WTC11 (cell line): ENCODE results near the gene AKAP10. TPM values are rescaled to one million over a fixed set of nuclear protein-coding genes. Genes with fewer than 3 reads are reported as not detected.

Experiments used
- ATAC-seq: fragments of 200-7000 bp; cut with Tn5 transposase; 2 replicates; pipeline ENCODE4 v1.10.0; 2021; ENCODE audit warnings: mild to moderate bottlenecking, moderate library complexity
- CTCF ChIA-PET: fragments of 300-600 bp; sonication (Branson Sonifier 250); formaldehyde crosslinking; loops from one replicate; lab custom pipeline; 2021; ENCODE audit warnings: antibody characterized with exemption; lab: Charles Lee
- POLR2A ChIA-PET: fragments of 350-600 bp; sonication (Branson Sonifier 250); formaldehyde crosslinking; loops from one replicate; lab custom pipeline; 2021; ENCODE audit warnings: antibody characterized with exemption; lab: Charles Lee
- DNase-seq: peaks from one replicate; pipeline ENCODE4 v3.0.0; 2021; ENCODE audit warnings: low spot score
- H3K27ac Mint-ChIP-seq: 2 replicates; pipeline ENCODE4 v1.8.0; 2021; ENCODE audit warnings: mixed read lengths
- H3K27me3 Mint-ChIP-seq: 2 replicates; pipeline ENCODE4 v1.8.0; 2021; ENCODE audit warnings: low read depth, mild to moderate bottlenecking, moderate library complexity, mixed read lengths
- H3K36me3 Mint-ChIP-seq: 2 replicates; pipeline ENCODE4 v1.8.0; 2021; ENCODE audit warnings: mixed read lengths
- H3K4me1 Mint-ChIP-seq: 2 replicates; pipeline ENCODE4 v1.8.0; 2022; ENCODE audit warnings: mixed read lengths
- H3K4me3 Mint-ChIP-seq: 2 replicates; pipeline ENCODE4 v1.8.0; 2021; ENCODE audit warnings: mild to moderate bottlenecking, moderate library complexity, mixed read lengths
- H3K9me3 Mint-ChIP-seq: 2 replicates; pipeline ENCODE4 v1.8.0; 2021; ENCODE audit warnings: mixed read lengths
- FOXJ3 ChIP-seq: sonication (generic); formaldehyde crosslinking; IDR thresholded peaks from 2 replicates; pipeline ENCODE4 v1.9.0; 2021; ENCODE audit warnings: missing genetic modification reagents, mild to moderate bottlenecking, borderline replicate concordance
- FOXP1 ChIP-seq: sonication (generic); formaldehyde crosslinking; IDR thresholded peaks from 2 replicates; pipeline ENCODE4 v1.8.0; 2022; ENCODE audit warnings: missing genetic modification reagents, mild to moderate bottlenecking, moderate library complexity, borderline replicate concordance
- GABPB1 ChIP-seq: sonication (generic); formaldehyde crosslinking; IDR thresholded peaks from 2 replicates; pipeline ENCODE4 v1.8.1; 2023; ENCODE audit warnings: mild to moderate bottlenecking, missing genetic modification reagents
- NFYB ChIP-seq: sonication (generic); formaldehyde crosslinking; conservative IDR thresholded peaks from 2 replicates; pipeline ENCODE4 v1.8.0; 2022; ENCODE audit warnings: low read depth, missing genetic modification reagents
- NR1H2 ChIP-seq: sonication (generic); formaldehyde crosslinking; IDR thresholded peaks from 2 replicates; pipeline ENCODE4 v1.9.0; 2021; ENCODE audit warnings: mild to moderate bottlenecking, moderate library complexity, missing genetic modification reagents
- OVOL2 ChIP-seq: fragments of 250-450 bp; sonication (Bioruptor Pico); IDR thresholded peaks from 2 replicates; pipeline ENCODE4 v1.9.0; 2021; ENCODE audit warnings: mild to moderate bottlenecking, borderline replicate concordance
- SP1 ChIP-seq: sonication (generic); formaldehyde crosslinking; conservative IDR thresholded peaks from 2 replicates; pipeline ENCODE4 v1.8.1; 2022; ENCODE audit warnings: missing genetic modification reagents
- TEAD1 ChIP-seq: sonication (generic); formaldehyde crosslinking; IDR thresholded peaks from 2 replicates; pipeline ENCODE4 v1.8.0; 2022; ENCODE audit warnings: mild to moderate bottlenecking, missing genetic modification reagents
- ZNF121 ChIP-seq: sonication (generic); formaldehyde crosslinking; IDR thresholded peaks from 2 replicates; pipeline ENCODE4 v1.8.0; 2023; ENCODE audit warnings: missing genetic modification reagents
- ZNF423 ChIP-seq: fragments of 250-450 bp; sonication (Bioruptor Pico); IDR thresholded peaks from 2 replicates; pipeline ENCODE4 v2.1.2; 2022; ENCODE audit warnings: mild to moderate bottlenecking, moderate library complexity
- ZNF671 ChIP-seq: fragments of 250-450 bp; sonication (Bioruptor Pico); IDR thresholded peaks from 2 replicates; pipeline ENCODE4 v1.8.0; 2021; ENCODE audit warnings: mild to moderate bottlenecking
- total RNA-seq: library from RNA; stranded (reverse); gene quantifications from 3 replicates; pipeline ENCODE4 v1.2.3, GENCODE V29; 2021
- TF ChIP-seq, protein P1 (sequence below): fragments of 250-450 bp; sonication (Bioruptor Pico); IDR thresholded peaks from 2 replicates; pipeline ENCODE4 v1.9.0; 2021; ENCODE audit warnings: mild to moderate bottlenecking, borderline replicate concordance
- TF ChIP-seq, protein P2 (sequence below): sonication (generic); formaldehyde crosslinking; conservative IDR thresholded peaks from 2 replicates; pipeline ENCODE4 v1.8.1; 2023; ENCODE audit warnings: mild to moderate bottlenecking, low read depth, missing genetic modification reagents, moderate library complexity
- TF ChIP-seq, protein P3 (sequence below): sonication (generic); formaldehyde crosslinking; IDR thresholded peaks from 2 replicates; pipeline ENCODE4 v1.8.1; 2023; ENCODE audit warnings: mild to moderate bottlenecking, moderate library complexity, missing genetic modification reagents
- TF ChIP-seq, protein P4 (sequence below): sonication (generic); formaldehyde crosslinking; IDR thresholded peaks from 2 replicates; pipeline ENCODE4 v1.8.0; 2022; ENCODE audit warnings: mild to moderate bottlenecking, missing genetic modification reagents
- TF ChIP-seq, protein P5 (sequence below): sonication (generic); formaldehyde crosslinking; IDR thresholded peaks from 2 replicates; pipeline ENCODE4 v1.8.0; 2022; ENCODE audit warnings: missing genetic modification reagents
- TF ChIP-seq, protein P6 (sequence below): sonication (generic); formaldehyde crosslinking; IDR thresholded peaks from 2 replicates; pipeline ENCODE4 v1.8.1; 2022; ENCODE audit warnings: missing genetic modification reagents, borderline replicate concordance
- TF ChIP-seq, protein P7 (sequence below): fragments of 250-450 bp; sonication (Bioruptor Pico); IDR thresholded peaks from 2 replicates; pipeline ENCODE4 v1.8.0; 2021; ENCODE audit warnings: mild to moderate bottlenecking

Gene AKAP10
- total RNA-seq, 1 experiment from 2014 or later: 29.9 TPM

DNA sequence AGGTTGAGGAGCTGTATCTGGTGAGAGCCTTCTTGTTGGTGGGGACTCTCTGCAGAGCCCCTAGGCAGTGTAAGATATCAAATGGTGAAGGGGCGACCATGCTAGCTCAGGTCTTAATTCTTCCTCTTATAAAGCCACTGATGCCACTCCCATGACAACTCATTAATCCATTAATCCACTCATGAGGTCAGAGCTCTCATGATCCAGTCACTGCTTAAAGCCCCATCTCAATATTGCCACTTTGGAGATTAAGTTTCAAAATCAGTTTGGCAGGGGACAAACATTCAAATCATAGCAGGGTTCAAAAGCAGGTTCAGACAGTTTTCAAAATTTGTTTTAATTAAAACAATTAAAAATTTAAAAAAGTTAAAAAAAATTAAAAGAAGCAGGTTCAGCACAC, 18.5 kb upstream of the AKAP10 start (continued):
- TF ChIP-seq, protein P1, sequence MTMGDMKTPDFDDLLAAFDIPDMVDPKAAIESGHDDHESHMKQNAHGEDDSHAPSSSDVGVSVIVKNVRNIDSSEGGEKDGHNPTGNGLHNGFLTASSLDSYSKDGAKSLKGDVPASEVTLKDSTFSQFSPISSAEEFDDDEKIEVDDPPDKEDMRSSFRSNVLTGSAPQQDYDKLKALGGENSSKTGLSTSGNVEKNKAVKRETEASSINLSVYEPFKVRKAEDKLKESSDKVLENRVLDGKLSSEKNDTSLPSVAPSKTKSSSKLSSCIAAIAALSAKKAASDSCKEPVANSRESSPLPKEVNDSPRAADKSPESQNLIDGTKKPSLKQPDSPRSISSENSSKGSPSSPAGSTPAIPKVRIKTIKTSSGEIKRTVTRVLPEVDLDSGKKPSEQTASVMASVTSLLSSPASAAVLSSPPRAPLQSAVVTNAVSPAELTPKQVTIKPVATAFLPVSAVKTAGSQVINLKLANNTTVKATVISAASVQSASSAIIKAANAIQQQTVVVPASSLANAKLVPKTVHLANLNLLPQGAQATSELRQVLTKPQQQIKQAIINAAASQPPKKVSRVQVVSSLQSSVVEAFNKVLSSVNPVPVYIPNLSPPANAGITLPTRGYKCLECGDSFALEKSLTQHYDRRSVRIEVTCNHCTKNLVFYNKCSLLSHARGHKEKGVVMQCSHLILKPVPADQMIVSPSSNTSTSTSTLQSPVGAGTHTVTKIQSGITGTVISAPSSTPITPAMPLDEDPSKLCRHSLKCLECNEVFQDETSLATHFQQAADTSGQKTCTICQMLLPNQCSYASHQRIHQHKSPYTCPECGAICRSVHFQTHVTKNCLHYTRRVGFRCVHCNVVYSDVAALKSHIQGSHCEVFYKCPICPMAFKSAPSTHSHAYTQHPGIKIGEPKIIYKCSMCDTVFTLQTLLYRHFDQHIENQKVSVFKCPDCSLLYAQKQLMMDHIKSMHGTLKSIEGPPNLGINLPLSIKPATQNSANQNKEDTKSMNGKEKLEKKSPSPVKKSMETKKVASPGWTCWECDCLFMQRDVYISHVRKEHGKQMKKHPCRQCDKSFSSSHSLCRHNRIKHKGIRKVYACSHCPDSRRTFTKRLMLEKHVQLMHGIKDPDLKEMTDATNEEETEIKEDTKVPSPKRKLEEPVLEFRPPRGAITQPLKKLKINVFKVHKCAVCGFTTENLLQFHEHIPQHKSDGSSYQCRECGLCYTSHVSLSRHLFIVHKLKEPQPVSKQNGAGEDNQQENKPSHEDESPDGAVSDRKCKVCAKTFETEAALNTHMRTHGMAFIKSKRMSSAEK (CRISPR knock-in tag): no peak
- TF ChIP-seq, protein P2, sequence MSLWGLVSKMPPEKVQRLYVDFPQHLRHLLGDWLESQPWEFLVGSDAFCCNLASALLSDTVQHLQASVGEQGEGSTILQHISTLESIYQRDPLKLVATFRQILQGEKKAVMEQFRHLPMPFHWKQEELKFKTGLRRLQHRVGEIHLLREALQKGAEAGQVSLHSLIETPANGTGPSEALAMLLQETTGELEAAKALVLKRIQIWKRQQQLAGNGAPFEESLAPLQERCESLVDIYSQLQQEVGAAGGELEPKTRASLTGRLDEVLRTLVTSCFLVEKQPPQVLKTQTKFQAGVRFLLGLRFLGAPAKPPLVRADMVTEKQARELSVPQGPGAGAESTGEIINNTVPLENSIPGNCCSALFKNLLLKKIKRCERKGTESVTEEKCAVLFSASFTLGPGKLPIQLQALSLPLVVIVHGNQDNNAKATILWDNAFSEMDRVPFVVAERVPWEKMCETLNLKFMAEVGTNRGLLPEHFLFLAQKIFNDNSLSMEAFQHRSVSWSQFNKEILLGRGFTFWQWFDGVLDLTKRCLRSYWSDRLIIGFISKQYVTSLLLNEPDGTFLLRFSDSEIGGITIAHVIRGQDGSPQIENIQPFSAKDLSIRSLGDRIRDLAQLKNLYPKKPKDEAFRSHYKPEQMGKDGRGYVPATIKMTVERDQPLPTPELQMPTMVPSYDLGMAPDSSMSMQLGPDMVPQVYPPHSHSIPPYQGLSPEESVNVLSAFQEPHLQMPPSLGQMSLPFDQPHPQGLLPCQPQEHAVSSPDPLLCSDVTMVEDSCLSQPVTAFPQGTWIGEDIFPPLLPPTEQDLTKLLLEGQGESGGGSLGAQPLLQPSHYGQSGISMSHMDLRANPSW (CRISPR knock-in tag): no peak
- TF ChIP-seq, protein P3, sequence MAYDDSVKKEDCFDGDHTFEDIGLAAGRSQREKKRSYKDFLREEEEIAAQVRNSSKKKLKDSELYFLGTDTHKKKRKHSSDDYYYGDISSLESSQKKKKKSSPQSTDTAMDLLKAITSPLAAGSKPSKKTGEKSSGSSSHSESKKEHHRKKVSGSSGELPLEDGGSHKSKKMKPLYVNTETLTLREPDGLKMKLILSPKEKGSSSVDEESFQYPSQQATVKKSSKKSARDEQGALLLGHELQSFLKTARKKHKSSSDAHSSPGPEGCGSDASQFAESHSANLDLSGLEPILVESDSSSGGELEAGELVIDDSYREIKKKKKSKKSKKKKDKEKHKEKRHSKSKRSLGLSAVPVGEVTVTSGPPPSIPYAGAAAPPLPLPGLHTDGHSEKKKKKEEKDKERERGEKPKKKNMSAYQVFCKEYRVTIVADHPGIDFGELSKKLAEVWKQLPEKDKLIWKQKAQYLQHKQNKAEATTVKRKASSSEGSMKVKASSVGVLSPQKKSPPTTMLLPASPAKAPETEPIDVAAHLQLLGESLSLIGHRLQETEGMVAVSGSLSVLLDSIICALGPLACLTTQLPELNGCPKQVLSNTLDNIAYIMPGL (CRISPR knock-in tag): no peak
- no peak for TF ChIP-seq ZNF423 (CRISPR knock-in tag)
- no peak for TF ChIP-seq GABPB1 (CRISPR knock-in tag)

DNA sequence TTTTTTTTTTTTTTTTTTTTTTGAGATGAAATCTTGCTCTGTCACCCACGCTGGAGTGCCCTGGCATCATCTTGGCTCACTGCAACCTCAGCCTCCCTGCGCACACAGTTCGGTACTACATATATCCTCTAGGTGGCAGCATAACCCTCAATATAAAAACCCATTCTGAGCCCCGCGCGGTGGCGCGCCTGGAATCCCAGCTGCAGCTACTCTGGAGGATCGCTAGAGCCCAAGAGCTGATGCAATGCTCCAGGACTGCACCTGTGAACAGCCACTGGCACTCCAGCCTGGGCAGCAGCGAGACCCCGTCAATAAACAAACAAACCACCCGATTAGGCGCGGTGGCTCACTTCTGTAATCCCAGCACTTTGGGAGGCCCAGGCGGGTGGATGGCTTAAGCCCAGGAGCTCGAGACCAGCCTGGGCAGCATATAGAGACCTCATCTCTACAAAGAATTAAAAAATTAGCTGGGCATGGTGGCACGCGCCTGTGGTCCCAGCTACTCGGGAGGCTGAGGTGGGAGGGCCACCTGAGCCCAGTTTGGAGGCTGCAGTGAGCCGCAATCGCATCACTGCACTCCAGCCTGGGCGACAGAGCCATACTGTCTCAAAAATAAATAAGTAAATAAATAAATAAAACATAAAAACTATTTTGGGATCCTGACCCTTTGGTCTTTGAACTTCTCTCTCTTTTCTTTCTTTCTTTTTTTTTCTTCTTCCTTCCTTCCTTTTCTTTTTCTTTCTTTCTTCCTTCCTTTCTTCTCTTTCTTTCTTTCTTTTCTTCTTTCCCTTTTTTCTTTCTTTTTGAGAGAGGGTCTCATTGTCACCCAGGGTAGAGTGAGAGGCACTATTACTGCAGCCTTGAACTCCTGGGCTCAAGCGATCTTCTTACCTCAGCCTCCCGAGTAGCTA, 15.4 kb upstream of the AKAP10 start:
- Mint-ChIP-seq H3K36me3 (no peaks in the 10 kb centered on the region), H3K27ac (peak overlapping the region; percentile 59; the same call in 1 of the 2 replicates), H3K4me3 (peak overlapping the region; percentile 39), H3K27me3 (no peaks in the 10 kb centered on the region), H3K9me3 (no peaks in the 10 kb centered on the region), H3K4me1 (peaks cover 4% of the 10 kb centered on the region)
- DNase-seq: peak; percentile 93
- POLR2A ChIA-PET: interaction anchor here (0.7 kb wide), 1 partner anchor 10 kb away, joined by 9 read pairs; no protein-coding TSS in a partner anchor
- peak; percentile 98 for ATAC-seq
- CTCF ChIA-PET: interaction anchor here (0.6 to 2.6 kb wide), 37 partner anchors 8 to 951 kb away, joined by 3 to 52 read pairs (median 4); partner anchors contain the start of genes AKAP10 and SPECC1
- TF ChIP-seq FOXP1 (CRISPR knock-in tag): no peak; the same call in 1 of the 2 replicates
- TF ChIP-seq, protein P4, sequence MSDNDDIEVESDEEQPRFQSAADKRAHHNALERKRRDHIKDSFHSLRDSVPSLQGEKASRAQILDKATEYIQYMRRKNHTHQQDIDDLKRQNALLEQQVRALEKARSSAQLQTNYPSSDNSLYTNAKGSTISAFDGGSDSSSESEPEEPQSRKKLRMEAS (CRISPR knock-in tag): peak; percentile 75
- no peak for TF ChIP-seq OVOL2 (CRISPR knock-in tag)
- TF ChIP-seq ZNF121 (CRISPR knock-in tag): peak; percentile 66
- TF ChIP-seq SP1 (CRISPR knock-in tag): no peak
- TF ChIP-seq TEAD1: peak; percentile 66; the same call in 1 of the 2 replicates
- TF ChIP-seq, protein P5, sequence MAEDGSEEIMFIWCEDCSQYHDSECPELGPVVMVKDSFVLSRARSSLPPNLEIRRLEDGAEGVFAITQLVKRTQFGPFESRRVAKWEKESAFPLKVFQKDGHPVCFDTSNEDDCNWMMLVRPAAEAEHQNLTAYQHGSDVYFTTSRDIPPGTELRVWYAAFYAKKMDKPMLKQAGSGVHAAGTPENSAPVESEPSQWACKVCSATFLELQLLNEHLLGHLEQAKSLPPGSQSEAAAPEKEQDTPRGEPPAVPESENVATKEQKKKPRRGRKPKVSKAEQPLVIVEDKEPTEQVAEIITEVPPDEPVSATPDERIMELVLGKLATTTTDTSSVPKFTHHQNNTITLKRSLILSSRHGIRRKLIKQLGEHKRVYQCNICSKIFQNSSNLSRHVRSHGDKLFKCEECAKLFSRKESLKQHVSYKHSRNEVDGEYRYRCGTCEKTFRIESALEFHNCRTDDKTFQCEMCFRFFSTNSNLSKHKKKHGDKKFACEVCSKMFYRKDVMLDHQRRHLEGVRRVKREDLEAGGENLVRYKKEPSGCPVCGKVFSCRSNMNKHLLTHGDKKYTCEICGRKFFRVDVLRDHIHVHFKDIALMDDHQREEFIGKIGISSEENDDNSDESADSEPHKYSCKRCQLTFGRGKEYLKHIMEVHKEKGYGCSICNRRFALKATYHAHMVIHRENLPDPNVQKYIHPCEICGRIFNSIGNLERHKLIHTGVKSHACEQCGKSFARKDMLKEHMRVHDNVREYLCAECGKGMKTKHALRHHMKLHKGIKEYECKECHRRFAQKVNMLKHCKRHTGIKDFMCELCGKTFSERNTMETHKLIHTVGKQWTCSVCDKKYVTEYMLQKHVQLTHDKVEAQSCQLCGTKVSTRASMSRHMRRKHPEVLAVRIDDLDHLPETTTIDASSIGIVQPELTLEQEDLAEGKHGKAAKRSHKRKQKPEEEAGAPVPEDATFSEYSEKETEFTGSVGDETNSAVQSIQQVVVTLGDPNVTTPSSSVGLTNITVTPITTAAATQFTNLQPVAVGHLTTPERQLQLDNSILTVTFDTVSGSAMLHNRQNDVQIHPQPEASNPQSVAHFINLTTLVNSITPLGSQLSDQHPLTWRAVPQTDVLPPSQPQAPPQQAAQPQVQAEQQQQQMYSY (CRISPR knock-in tag): no peak
- no peak for TF ChIP-seq NR1H2 (CRISPR knock-in tag)
- TF ChIP-seq, protein P6, sequence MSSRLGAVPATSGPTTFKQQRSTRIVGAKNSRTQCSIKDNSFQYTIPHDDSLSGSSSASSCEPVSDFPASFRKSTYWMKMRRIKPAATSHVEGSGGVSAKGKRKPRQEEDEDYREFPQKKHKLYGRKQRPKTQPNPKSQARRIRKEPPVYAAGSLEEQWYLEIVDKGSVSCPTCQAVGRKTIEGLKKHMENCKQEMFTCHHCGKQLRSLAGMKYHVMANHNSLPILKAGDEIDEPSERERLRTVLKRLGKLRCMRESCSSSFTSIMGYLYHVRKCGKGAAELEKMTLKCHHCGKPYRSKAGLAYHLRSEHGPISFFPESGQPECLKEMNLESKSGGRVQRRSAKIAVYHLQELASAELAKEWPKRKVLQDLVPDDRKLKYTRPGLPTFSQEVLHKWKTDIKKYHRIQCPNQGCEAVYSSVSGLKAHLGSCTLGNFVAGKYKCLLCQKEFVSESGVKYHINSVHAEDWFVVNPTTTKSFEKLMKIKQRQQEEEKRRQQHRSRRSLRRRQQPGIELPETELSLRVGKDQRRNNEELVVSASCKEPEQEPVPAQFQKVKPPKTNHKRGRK: peak; percentile 70; the same call in 1 of the 2 replicates
- TF ChIP-seq, protein P7, sequence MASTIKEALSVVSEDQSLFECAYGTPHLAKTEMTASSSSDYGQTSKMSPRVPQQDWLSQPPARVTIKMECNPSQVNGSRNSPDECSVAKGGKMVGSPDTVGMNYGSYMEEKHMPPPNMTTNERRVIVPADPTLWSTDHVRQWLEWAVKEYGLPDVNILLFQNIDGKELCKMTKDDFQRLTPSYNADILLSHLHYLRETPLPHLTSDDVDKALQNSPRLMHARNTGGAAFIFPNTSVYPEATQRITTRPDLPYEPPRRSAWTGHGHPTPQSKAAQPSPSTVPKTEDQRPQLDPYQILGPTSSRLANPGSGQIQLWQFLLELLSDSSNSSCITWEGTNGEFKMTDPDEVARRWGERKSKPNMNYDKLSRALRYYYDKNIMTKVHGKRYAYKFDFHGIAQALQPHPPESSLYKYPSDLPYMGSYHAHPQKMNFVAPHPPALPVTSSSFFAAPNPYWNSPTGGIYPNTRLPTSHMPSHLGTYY (CRISPR knock-in tag): no peak
- no peak for TF ChIP-seq NFYB (CRISPR knock-in tag)
- TF ChIP-seq ZNF671 (CRISPR knock-in tag): no peak
- TF ChIP-seq FOXJ3 (CRISPR knock-in tag): no peak
